RWPE1 (cell line): ENCODE results near the gene FCRL6.

Experiments used
- CTCF ChIA-PET: fragments of 350-600 bp; sonication (Branson Sonifier 250); formaldehyde crosslinking; extraction: SDS; loops from one replicate; lab custom pipeline; 2021; lab: Yijun Ruan, JAX
- POLR2A ChIA-PET: fragments of 400-600 bp; formaldehyde crosslinking; extraction: SDS; loops from one replicate; lab custom pipeline; 2020; ENCODE audit warnings: antibody characterized with exemption; ENCODE audit not compliant: low non-redundant PET; lab: Yijun Ruan, JAX
- DNase-seq: peaks from one replicate; pipeline ENCODE4 v3.0.0; 2012; ENCODE audit warnings: low spot score
- H3K27ac ChIP-seq: fragments of 450-650 bp; 2 replicates; pipeline ENCODE4 v1.5.1; 2017
- TF ChIP-seq, protein P1 (sequence below): fragments of 450-650 bp; conservative IDR thresholded peaks from 2 replicates; pipeline ENCODE4 v1.5.1; 2017; ENCODE audit warnings: low read depth, mild to moderate bottlenecking

Gene FCRL6

DNA sequence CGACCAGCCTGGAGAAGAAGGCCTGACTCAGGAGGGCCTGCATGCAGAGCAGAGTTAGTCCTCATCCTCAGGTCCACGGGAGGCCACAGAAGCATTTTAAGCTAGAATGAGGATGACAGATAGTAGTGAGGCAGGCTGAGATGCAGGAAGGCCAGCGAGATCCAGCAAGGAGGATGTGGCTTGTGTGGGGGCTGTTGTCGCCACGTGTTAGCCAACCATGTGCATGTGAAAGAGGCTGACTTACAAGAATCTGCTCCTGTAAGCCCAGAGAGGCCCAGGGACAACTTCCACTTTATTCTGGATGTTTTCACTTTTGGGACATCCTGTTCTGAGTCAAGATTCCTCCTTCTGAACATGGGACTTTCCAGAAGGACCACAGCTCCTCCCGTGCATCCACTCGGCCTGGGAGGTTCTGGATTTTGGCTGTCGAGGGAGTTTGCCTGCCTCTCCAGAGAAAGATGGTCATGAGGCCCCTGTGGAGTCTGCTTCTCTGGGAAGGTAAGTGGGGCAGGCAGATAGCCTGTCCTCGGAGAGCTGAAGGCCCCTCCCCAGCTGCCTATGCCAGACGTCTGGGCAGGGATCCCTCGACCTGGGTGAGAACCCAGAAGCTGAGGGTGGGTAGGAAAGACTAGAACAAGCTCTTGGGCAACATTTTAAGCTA is 24.4 kb downstream of the FCRL6 start, which contains the start of gene SLAMF8:
TSS of gene SLAMF8 (plus strand) at position 433 of the 661 bp plus-strand sequence. CDS start at position 459, 26 bp downstream.
- no peak for DNase-seq
- TF ChIP-seq, protein P1, sequence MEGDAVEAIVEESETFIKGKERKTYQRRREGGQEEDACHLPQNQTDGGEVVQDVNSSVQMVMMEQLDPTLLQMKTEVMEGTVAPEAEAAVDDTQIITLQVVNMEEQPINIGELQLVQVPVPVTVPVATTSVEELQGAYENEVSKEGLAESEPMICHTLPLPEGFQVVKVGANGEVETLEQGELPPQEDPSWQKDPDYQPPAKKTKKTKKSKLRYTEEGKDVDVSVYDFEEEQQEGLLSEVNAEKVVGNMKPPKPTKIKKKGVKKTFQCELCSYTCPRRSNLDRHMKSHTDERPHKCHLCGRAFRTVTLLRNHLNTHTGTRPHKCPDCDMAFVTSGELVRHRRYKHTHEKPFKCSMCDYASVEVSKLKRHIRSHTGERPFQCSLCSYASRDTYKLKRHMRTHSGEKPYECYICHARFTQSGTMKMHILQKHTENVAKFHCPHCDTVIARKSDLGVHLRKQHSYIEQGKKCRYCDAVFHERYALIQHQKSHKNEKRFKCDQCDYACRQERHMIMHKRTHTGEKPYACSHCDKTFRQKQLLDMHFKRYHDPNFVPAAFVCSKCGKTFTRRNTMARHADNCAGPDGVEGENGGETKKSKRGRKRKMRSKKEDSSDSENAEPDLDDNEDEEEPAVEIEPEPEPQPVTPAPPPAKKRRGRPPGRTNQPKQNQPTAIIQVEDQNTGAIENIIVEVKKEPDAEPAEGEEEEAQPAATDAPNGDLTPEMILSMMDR = no peak
- no peak within 1 kb of the TSS for H3K27ac ChIP-seq
- POLR2A ChIA-PET = no interaction called here
- CTCF ChIA-PET = interaction anchor here (0.6 kb wide), 1 partner anchor 65 kb away, joined by 5 read pairs; no protein-coding TSS in a partner anchor

DNA sequence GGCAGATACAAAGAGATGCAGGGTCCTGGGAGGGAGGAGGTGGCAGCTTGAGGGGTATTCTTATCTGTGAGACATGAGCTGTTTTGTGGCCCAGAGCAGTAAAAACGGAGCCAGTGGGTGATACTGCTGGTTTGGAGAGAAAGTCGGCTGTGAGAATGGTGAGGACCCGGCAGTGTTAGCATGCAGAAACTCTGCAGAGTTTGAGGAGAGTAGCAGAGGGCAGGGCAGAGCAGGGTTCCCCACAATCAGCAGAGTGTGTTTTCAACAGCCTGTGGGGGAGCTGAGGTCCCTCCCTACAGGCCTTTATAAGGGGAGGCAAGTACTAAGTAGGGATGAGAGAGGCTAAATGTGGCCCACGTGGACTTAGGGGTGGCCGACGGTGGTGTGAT is 24.9 kb downstream of the FCRL6 start:
- TF ChIP-seq, protein P1 = no peak
- ChIA-PET POLR2A (no interaction called here), CTCF (no interaction called here)
- DNase-seq = no peak
- no peak overlapping the region for H3K27ac ChIP-seq

DNA sequence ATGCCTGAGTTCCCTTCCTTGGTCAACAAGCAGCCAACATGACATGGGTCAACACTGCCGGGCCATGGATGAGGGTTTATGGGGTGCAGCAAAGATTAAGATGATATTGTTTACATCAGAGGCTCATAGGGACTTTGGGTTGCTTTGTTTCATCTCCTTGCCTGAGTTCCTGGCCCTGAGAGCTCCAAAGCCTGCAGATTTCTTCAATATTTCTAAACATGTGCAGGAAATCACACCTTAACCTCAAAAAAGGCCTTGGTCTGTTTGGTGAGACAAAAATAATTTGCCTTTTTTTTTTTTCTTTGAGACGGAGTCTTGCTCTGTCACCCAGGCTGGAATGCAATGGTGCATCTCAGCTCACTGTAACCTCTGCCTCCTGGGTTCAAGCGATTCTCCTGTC is 25.4 kb downstream of the FCRL6 start:
- CTCF ChIA-PET = no interaction called here
- no peak overlapping the region for H3K27ac ChIP-seq
- POLR2A ChIA-PET = no interaction called here
- TF ChIP-seq, protein P1 = no peak
- DNase-seq = no peak

DNA sequence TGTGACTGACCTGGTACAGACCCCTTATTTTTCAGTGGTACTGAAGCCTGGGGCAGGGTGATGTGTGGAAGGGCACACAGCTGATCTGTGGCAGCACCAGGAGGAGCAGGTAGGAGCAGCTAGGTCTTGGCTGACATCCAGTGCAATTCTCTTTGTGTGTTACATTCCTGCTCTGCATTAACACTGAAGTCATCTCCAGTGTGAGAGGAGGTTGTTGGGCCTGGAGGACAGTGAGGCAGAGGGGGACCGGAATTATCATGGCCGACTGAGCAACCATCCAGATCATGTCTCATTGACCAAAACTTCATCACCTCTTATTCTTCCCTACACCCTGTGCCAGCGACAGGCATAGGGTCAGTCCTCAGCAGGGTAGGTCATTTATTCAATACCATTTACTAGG is 26.0 kb downstream of the FCRL6 start:
- TF ChIP-seq, protein P1 = no peak
- ChIA-PET POLR2A (no interaction called here), CTCF (no interaction called here)
- no peak for DNase-seq
- H3K27ac ChIP-seq = no peak overlapping the region

DNA sequence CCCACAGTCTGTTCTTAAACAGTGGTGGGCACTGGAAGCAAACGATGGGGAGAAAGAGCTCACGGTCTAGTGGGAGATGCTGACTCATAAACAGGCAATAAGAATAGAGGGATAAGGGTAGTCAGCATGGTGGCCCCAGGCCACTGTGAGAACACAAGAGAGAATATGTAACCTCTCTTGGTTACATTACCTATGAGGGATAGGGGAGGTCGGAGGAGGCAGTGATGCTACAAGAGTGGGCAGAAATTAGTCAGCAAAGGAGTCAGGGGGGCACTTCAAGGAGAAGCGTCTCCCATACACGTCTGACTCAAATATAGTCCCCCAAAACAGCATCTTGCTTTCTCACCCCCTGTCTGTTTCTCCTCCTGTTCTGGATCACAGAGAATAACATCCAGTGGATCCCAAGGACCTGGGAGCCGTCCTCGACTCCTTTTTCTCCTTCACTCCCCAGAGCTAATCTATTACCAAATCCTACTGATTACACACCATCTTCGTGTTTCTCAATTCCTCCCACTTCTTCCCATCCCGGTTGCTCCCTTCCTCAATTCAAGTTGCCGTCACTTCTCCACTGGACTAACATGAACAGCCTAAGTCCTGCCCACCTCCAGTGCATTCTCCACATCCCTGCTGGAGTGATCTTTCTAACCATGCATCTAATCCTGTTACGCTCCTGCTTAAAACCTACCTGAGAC is 26.6 kb downstream of the FCRL6 start:
- ChIA-PET CTCF (interaction anchor here (0.9 kb wide), 1 partner anchor 30 kb away, joined by 3 read pairs; no protein-coding TSS in a partner anchor), POLR2A (no interaction called here)
- TF ChIP-seq, protein P1 = no peak
- no peak for DNase-seq
- no peak overlapping the region for H3K27ac ChIP-seq

DNA sequence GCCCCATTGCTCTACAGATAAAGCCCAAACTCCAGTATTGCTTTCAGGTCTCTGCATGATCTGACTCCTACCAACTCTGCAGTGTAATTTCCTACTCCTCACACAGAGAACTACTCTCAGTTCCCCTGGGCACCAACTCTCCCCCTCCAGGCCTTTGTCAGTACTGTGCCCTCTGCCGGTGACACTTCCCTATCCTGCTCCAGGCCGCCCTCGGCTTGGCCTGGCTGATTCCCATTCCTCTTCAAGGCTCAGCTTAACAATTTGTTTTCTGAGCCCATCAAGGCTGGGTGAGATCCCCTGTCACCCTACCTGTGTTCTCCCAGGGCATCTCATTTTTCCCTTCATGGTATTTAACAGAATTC is 27.1 kb downstream of the FCRL6 start:
- H3K27ac ChIP-seq = no peak overlapping the region
- TF ChIP-seq, protein P1 = no peak
- ChIA-PET CTCF (interaction anchor here (0.6 to 1.5 kb wide), 3 partner anchors 30 to 697 kb away, joined by 3 read pairs; no protein-coding TSS in a partner anchor), POLR2A (no interaction called here)
- no peak for DNase-seq
